ENCODE data around the gene CAPN5. TPM values are rescaled to one million over a fixed set of nuclear protein-coding genes. Genes with fewer than 3 reads are reported as not detected.

CAPN5 gene
- total RNA-seq, 1 experiment from 2014 or later, result 12.9 TPM

DNA sequence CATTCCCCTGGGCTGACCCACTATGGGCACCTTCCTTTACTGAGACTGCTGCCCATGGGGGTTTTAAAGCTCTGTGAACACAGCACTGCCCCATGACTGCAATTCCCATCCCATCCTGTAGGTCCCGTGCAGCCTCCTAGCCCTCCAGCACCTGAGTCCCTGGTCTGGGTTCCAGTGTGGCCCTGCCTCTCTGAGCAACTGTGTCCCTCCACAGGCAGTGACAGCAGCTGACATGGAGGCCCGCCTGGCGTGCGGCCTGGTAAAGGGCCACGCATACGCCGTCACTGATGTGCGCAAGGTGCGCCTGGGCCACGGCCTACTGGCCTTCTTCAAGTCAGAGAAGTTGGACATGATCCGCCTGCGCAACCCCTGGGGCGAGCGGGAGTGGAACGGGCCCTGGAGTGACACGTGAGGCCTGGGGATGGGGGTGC is 48.4 kb downstream of the CAPN5 start:
- DNase-seq (ENCODE audit: low read depth), result no peak

DNA sequence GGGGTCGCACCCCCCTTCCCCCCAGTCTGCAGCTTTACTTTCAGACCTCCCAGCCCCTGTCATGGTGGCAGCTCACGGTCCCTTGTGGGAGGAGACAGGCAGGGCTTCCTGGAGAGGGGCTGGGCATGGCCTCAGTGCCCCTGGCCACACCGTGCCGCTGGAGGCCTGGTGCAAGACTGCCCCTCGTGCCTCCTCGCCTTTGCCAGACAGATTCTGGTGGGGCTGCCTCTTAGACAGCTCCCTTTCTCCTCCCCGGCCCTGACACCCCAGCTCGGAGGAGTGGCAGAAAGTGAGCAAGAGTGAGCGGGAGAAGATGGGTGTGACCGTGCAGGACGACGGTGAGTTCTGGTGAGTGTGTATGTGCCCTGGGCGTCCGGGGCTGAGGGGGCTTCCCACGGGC is 49.2 kb downstream of the CAPN5 start:
- DNase-seq (ENCODE audit: low read depth), result no peak

DNA sequence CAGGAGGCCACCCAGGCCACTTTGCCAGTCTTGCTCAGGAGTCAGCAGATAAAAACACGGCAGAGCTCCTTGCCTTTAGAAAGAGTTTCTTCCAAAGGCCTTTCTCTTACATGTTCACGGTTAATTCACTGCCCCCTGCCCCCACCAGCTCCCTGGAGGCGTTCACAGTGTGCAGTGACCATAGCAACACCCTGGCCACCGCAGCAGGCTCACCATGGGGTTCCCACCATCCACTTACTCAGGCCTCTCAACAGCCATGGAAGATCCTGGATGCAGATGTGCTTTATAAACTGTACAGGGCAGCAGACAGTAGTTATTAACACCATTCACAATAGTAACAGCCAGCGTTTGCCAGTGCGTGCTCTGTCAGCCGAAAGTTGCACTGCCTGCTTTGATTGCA is 50.7 kb downstream of the CAPN5 start:
- DNase-seq (ENCODE audit: low read depth), result no peak

DNA sequence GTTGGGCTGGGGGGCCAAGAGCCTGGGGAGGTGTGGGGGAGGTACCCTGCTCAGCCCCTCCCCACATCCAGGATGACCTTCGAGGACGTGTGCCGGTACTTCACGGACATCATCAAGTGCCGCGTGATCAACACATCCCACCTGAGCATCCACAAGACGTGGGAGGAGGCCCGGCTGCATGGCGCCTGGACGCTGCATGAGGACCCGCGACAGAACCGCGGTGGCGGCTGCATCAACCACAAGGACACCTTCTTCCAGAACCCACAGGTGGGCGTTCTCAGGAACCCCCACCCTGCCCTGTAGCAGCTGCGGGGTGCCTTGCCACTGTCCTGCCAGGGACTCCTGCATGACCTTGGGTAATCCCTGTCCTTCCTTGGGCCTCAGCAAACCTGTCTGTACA is 51.3 kb downstream of the CAPN5 start:
- DNase-seq (ENCODE audit: low read depth), result no peak

DNA sequence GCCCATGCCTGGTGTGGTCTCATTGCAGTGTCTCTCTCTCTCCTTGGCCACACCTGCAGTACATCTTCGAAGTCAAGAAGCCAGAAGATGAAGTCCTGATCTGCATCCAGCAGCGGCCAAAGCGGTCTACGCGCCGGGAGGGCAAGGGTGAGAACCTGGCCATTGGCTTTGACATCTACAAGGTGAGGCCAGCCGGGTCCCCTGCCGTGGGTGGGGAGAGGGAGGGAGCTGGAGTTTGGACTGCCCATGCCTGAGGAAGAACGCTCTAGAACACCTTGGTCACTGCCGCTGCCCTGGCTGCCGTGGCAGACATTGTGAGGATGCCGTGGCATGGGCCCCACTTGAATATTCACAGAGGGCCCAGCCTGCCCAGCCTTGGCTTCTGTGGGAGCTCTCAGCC is 52.2 kb downstream of the CAPN5 start:
- DNase-seq (ENCODE audit: low read depth), result no peak

DNA sequence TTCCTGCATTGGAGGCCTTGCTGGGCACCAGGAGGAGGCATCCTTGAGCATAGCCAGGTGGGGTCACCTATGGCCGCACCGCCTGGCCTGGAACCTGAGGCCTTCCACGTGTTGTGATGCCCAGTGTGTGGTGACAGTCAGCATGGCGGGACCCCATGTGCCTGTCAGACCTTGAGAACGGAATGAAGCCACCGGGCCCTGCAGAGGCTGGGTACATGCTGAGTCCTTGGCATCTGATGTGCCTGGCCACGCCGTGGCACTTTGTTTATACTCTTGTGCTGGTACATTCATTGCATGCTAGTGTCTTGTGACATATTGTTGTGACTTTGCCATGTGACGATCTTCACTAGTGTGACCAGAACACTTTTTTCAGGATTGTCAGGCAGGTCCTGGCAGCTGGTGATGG is 52.8 kb downstream of the CAPN5 start:
- DNase-seq (ENCODE audit: low read depth), result no peak

DNA sequence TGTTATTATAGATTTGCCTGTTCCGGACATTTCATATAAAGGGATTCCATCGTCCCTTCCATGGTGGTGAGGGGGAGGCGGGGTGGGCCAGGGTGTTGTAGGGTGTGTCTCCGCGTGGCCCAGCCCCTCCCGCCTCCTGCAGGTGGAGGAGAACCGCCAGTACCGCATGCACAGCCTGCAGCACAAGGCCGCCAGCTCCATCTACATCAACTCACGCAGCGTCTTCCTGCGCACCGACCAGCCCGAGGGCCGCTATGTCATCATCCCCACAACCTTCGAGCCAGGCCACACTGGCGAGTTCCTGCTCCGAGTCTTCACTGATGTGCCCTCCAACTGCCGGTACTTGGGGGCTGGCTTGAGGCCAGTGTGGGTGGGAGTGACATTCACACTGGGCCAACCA is 53.8 kb downstream of the CAPN5 start:
- DNase-seq (ENCODE audit: low read depth), result no peak

DNA sequence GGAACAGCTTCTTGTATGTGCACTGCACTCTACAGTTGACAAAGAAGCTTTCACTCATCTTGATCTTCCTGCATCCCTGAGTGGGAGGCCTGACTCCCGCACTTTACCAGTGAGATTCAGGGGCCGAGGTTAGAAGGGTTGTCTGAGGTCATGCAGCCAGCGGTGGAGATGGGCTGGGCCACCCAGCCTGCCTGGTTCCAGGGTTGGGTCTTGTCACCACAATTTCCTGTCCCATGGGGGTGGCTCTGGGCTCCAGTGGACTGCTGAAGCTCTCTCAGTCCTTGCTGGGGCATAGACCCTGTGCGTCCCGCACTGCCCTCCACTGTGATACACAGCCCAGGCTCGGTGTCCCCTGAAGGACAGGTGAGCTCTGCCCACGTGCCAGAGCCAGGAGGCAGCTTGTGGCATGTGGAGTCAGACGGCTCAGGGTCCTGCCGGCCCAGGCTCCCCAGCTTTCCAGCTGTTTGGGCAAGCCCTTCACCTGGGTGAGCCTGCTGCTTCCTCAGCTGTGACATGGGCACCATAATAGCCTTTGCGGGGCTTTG is 54.4 kb downstream of the CAPN5 start:
- DNase-seq (ENCODE audit: low read depth), result no peak

DNA sequence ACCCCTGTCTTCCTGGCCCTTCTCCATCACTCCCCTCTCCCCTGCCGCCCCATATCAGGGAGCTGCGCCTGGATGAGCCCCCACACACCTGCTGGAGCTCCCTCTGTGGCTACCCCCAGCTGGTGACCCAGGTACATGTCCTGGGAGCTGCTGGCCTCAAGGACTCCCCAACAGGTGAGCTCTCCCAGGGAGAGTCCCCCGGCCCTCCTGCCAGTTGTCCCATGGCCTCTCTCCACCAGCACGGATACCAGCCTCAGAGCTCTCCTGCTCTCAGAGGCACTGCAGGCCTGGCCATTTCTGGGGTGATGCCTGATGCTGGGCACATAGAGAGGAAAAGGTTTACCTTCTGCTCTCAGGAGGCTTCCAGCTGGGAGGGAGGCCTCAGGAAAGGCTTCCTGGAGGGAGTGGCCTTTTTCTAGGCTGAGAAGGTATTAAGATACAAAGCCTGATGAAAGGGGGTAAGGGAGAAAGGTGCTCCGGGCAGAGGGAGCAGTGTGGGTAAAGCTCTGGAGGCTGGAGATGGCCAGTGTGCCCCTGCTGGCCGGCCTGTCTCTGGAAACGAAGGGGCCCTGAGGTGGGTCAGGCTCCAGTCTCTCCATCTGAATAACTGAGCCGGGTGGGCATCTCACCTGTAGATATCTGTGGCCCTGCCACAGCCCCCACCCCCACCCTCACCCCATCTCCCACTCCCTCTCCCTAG is 55.3 kb downstream of the CAPN5 start:
- DNase-seq (ENCODE audit: low read depth), result no peak

DNA sequence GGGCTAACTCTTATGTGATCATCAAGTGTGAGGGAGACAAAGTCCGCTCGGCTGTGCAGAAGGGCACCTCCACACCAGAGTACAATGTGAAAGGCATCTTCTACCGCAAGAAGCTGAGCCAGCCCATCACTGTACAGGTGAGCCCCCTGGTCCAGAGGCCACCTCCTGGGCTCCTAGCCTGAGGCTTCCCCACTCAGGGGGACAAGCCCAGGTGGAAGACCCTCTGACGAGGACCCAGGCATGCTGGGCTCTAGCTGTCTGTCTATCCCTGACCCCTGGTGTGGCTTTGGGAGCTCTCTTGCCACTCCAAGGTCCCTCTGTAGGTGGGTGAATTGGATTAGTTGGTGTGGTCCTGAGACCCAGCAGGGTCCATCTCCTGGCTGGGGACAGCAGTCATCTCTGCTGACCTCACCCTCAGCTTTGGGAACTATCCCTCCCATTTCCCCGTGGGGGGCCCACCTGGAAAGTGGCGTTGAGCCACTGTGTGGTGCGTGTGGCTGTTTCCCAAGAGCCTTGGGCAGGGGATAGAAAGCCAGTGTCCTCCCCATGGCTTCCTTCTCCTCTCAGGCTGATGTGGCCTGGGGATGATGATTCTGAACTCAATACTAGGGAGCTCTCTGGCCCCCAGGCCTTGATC is 55.9 kb downstream of the CAPN5 start:
- no peak for DNase-seq (ENCODE audit: low read depth)

DNA sequence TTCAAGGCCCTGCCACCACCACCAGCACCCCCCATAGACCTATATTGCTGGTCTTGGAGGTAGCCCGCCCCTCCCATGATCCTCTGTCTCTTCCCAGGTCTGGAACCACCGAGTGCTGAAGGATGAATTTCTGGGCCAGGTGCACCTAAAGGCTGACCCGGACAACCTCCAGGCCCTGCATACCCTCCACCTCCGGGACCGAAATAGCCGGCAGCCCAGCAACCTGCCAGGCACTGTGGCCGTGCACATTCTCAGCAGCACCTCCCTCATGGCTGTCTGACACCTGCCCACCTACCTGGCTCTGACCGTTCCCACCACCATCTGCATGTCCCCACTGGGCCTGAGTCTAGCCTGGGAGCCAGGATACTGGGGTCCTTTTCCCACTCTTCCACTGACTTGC is 56.8 kb downstream of the CAPN5 start:
- no peak for DNase-seq (ENCODE audit: low read depth)

DNA sequence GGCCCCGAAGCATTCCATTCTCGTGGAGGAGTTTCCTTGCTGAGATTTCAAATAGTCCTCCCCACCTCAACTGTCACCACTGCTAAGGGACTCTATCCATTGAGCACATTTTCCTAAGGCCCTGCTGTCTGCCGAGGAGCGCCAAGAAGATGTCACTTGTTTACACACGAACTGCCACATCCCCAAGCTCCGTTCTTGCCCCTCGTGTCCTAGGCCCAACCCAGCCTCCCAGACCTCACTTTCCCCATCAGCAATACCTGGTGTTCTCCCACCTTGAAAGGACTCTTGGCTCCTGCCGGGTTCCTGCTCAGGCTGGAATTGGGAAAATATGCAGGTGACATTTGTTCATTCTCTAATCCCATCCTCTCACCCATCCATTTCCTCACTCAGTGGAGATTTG is 57.3 kb downstream of the CAPN5 start:
- DNase-seq (ENCODE audit: low read depth), result no peak

DNA sequence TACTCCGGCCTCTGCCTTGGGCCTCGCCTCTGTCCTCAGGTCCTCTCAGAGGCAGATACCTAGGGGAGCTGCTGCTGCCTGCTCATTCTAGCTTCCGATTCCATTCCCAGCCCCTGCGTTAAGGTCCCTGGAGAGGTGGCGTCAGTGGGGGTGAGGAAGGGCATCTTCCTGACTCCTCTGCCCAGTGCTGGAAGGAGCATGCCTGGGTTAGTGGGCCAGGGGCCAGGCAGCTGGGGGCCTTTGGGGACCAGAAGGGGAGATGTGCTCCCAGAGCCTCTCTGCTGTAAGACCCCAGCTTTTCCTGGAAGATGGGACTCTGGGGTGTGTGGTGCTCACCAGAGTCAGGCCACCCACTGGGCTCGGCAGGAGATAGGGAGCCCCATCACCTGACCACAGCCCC is 57.7 kb downstream of the CAPN5 start:
- DNase-seq (ENCODE audit: low read depth), result no peak

DNA sequence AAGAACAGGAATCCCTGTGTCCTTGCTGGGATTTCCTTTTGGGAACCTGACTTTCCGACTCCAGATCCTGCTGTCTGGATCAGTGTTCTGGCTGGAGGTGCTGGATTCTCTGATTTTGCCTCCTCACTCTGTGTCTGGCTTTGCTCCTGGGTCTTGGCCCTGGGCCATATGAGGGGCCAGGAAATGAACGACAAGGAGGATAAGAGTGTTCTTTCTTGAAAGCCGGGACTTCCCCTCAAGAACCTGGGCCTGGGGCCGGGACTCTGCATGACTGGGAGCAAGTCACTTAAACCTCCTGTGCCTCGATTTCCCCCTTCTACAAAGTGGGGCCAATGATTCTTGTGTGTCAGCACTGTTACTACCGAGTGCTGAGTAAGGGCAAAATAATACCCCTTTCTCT is 58.4 kb downstream of the CAPN5 start:
- DNase-seq (ENCODE audit: low read depth), result no peak

DNA sequence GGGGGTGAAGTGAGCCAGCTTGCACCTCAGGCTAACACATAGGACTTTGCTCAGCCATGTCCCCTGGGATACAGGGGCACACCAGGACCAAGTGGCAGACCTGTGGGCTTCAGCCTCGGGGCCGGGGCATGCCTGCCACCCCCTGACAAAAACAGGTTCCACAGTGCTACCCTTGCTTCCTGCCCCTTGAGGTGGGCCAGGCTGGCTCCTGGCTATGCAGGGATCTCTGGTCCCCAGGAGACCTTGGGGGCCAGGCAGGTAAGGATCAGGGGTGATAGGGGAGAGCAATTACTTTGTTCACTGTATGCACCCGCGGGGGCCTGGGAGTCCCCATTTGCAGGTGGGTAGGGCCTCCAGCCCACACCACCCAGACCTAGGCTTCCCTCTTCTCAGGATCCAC is 58.9 kb downstream of the CAPN5 start:
- no peak for DNase-seq (ENCODE audit: low read depth)

DNA sequence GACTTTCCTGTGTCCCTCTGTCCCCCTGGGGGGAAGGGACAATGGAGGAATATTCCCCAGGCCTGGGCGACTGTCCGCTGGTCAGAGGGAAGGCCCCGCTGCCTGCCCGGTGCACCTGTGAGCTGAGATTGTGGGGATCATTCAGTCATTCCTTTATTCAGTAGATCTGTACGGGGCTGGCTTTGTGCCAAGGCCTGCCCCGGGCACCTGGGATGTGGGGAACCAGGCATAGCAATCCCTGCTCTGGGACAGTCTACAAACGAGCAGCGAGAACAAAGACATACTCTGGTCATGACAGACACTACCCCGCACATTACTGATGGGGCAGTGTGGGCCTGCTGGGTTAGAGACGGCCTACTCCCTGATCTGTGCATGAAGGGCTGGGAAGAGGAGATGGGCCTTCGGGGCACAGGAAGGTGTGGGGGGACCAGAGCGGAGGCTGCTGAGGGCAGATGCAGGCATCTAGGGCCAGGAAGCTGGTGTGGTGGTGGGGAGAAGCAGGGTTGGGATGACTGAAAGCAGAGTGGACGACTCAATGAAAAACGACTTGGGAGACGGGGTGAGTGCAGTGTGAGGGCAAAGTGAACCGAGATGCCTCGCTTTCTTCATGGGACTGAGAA is 59.5 kb downstream of the CAPN5 start:
- no peak for DNase-seq (ENCODE audit: low read depth)

DNA sequence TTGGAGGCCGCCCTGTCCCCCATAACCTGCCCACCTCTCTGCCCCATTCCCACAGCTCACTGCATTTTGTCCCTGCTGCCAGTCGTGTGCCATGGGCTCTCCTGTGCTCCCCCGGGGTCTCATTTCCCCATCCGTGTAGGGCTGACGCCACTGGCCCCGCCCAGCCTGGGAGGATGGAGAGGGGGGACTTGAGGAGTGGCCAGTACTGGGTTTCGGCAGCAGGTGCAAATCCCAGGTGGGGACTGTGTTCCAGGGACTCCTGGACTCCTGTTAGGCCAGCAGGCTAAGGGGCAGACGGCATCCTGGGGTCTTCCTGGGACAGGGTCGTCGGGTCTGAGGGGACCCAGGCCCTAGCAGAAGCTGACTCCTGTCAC is 60.1 kb downstream of the CAPN5 start:
- no peak for DNase-seq (ENCODE audit: low read depth)

DNA sequence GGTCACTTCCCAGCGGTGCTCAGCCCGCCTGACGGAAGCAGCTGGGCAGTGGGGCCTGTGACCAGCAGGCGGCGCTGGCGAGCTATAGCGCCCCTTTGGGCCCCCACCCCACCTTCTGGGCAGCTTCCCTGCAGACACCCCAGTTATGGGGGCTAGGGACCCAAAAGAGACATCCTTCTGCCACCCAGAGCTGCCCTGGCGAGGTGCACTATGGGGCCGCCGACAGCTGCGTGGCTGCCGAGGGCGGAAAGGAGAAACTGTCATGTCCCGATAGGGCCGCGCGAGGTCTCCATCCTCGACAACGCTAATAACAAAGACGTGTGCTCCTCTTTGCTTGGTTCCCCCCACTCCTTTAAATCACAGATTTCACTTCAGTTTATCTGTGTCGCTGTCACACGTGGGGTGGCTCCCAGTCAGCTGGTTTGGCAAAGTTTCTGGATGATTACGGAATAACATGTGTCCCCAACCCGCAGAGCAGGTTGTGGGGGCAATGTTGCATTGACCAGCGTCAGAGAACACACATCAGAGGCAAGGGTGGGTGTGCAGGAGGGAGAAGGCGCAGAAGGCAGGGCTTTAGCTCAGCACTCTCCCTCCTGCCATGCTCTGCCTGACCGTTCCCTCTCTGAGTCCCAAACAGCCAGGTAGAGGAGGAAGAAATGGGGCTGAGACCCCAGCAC is 60.6 kb downstream of the CAPN5 start:
- peak; percentile 28 for DNase-seq (ENCODE audit: low read depth)

DNA sequence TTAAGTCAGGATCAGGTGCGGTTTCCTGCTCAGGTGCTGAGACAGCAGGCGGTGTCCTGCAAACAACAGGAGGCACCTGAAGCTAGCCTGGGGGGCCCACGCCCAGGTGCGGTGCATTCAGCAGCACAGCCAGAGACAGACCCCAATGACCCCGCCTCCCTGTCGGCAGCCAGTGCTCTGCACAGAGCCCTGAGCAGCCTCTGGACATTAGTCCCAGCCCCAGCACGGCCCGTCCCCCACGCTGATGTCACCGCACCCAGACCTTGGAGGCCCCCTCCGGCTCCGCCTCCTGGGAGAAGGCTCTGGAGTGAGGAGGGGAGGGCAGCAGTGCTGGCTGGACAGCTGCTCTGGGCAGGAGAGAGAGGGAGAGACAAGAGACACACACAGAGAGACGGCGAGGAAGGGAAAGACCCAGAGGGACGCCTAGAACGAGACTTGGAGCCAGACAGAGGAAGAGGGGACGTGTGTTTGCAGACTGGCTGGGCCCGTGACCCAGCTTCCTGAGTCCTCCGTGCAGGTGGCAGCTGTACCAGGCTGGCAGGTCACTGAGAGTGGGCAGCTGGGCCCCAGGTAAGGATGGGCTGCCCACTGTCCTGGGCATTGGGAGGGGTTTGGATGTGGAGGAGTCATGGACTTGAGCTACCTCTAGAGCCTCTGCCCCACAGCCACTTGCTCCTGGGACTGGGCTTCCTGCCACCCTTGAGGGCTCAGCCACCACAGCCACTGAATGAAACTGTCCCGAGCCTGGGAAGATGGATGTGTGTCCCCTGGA is 61.3 kb downstream of the CAPN5 start, which contains the start of gene MYO7A:
Gene MYO7A (plus strand): TSS at position 327 of the 772 bp plus-strand sequence. CDS start 2,389 bp downstream, outside the sequence.
- peak; percentile 12 for DNase-seq (ENCODE audit: low read depth)

DNA sequence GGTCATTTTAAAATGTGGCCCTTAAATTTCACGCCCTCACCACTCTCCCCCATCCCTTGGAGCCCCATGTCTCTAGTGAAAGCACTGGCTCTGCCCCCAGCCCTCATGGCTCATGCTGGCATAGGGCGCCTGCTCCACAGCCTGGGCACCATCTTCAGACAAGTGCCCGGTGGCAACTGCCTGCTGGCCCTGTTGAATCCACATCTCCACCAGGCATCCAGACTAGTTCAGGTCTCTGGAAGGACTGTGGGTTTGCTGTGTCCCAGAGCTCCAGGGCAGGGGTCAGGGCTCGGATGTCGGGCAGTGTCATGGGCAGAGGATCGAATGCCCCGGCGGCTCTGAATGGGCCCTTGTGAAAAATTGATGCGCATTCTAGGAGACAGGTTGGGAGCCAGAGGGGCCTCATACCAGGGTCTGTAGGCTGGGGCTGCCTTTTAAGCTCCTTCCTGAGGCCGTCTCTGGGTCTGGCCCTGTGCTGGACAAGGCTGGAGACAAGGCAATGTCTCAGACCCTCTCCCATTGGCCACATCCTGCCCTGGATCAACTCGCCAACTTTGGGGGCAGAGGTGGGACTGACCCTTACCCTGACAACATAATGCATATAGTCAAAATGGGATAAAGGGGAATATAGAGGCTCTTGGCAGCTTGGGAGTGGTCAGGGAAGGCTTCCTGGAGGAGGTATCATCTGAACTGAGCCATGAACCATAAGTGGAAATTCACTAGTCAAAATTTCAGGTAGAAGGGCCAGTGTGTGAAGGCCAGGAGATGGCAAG is 62.5 kb downstream of the CAPN5 start:
- no peak for DNase-seq (ENCODE audit: low read depth)
